Astrocyte of the cerebellum (primary cell): ENCODE results near the gene ZNF705A.
A peak's percentile ranks its signal among the peaks of the same experiment; 100 is the strongest.
"Not testable (repeated sequence)": the region's sequence is repeated elsewhere in the genome, so short reads cannot be mapped to it uniquely, and the experiment has no call there.

ENCODE experiments used
- DNase-seq: peaks from one replicate; pipeline ENCODE4 v3.0.0-alpha.2; 2011; ENCODE audit warnings: low read depth
- H3K4me3 ChIP-seq: 2 replicates; pipeline ENCODE4 v1.5.1; 2011; ENCODE audit warnings: mild to moderate bottlenecking, low read depth, low read length, moderate library complexity
- CTCF ChIP-seq: IDR thresholded peaks from 2 replicates; pipeline ENCODE4 v1.5.1; 2012; ENCODE audit warnings: low read length, low read depth, moderate library complexity, mild to moderate bottlenecking; ENCODE audit errors: missing control alignments
- in situ Hi-C: cut with HindIII; loops from 2 replicates; pipeline ENCODE4 v1.10.0; 2017; ENCODE audit warnings: low sequenced_read_pairs

ZNF705A gene

DNA sequence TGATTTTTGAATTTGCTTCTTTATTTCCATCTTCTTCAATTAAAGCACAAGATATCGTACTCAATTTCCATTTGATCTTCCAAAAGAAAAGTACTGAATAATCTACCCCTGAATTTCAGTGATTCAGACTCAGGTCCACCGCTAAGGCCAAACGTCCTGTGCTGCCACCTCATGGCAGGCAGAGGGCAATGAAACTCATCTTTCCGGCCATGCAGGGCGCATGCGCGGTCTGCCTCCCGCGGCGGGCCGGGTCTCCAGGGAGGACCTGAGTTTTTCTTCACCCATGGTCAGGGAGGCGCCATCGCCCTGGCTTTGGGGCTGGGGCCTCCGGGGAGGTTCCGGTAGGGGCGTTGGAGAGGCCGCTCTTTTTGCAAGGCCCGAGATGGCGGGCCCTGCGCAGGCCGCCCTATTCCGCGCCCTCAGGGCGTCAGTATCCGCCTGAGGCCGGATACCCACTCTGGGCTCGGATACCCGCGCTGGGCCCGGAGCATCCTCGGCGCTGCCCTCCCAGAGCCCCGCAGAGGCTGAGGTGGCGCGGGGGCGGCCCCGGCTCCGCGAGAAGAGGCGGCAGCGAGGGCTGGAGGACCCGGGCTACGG lies 23.3 kb downstream of the ZNF705A start:
- peak; percentile 60 for DNase-seq
- peak overlapping the region; percentile 52 for H3K4me3 ChIP-seq
- TF ChIP-seq CTCF: peak; percentile 68
- in situ Hi-C loops: loop anchor here (25.0 kb wide), 1 partner anchor 93 kb away; the partner anchor contains the start of gene NECAP1

DNA sequence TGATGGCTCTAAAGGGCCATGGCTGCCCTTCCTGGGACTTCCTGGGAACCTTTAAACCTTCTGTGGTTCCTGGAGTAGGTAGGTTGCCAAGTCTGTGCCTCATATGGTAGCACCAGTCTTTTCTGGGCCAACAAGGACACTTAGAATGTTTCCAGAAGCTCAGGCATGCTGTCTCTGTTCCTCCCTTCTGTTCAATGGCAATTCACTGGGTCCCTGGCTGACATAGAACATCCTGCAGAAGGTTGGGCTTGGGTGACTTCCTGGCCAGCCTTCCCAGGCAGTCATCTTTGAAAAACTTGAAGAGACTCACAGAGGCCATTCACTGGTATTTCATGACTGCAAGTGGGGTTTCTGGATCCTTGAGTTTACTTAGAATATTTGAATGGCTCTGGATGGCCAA lies 24.5 kb downstream of the ZNF705A start:
- not testable (repeated sequence) for H3K4me3 ChIP-seq, DNase-seq
- in situ Hi-C loops: loop anchor here (25.0 kb wide), 1 partner anchor 94 kb away; the partner anchor contains the start of gene NECAP1

GRCh38 chr12:8182923-8183322 lies 26.1 kb downstream of the ZNF705A start:
- in situ Hi-C loops: loop anchor here (25.0 kb wide), 1 partner anchor 96 kb away; the partner anchor contains the start of gene NECAP1
- DNase-seq, H3K4me3 ChIP-seq: not testable (repeated sequence)

- not testable (repeated sequence) for H3K4me3 ChIP-seq, DNase-seq
- in situ Hi-C loops: loop anchor here (25.0 kb wide), 1 partner anchor 96 kb away; the partner anchor contains the start of gene NECAP1
Measured at GRCh38 chr12:8183346-8183745, 26.5 kb downstream of the ZNF705A start.

DNA sequence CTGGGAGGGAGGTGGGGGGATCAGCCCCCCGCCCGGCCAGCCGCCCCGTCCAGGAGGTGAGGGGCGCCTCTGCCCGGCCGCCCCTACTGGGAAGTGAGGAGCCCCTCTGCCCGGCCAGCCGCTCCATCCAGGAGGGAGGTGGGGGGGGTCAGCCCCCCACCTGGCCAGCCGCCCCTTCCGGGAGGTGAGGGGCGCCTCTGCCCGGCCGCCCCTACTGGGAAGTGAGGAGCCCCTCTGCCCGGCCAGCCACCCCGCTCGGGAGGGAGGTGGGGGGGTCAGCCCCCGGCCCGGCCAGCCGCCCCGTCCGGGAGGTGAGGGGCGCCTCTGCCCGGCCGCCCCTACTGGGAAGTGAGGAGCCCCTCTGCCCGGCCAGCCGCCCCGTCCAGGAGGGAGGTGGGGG lies 27.4 kb downstream of the ZNF705A start:
- H3K4me3 ChIP-seq, DNase-seq: not testable (repeated sequence)
- in situ Hi-C loops: loop anchor here (25.0 kb wide), 1 partner anchor 97 kb away; the partner anchor contains the start of gene NECAP1

DNA sequence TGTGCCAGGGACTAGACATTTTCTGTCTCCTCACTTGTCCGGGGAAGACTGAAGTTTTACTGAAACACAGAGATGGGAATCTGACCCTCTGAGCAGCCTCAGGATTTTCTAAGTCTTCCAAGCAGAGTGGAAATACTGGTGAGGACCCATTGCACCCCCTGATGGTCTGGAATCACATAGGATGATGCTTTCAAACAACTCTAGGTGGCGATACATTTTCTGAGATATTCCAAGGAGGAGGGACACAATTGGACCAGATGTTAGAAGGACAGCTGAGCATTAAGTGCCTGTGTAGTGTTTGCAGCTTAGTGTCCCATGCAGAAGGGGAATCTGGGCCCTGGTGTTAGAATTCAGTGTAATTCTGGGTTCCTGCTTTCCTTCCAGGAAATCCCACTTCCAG lies 31.3 kb downstream of the ZNF705A start:
- in situ Hi-C loops: loop anchor here (25.0 kb wide), 1 partner anchor 101 kb away; the partner anchor contains the start of gene NECAP1

DNA sequence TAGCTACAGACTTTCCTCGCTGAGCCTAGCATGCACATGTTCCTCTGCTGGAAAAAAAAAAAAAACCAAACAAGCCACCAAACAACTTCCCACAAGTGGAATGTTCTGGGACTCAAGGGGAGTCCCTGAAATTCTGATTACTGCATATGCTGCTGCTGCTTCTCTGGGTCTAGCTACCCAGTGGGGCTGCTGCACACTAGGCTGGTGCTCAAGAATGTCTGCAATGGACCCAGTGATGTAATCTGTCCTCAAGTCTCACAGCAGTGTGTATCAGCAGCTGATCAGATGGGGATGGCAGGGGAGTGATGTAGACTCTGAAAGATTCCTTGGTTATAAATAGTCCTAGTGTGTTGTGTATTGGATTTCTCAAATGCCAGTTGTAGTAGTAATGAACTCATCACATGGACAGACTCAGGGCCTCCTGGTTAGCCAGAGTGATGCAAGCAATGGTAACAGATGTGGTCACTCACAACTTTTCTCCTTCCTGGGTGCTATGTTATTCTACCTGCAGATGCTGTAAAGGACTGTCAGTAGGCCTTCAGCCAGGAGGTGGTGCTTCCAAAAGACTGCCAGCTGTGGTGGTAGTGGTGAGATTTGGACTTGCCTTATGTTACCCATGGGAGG lies 41.0 kb downstream of the ZNF705A start:
- H3K4me3 ChIP-seq, DNase-seq: not testable (repeated sequence)
- in situ Hi-C loops: loop anchor here (25.0 kb wide), 1 partner anchor 110 kb away; the partner anchor contains the start of gene NECAP1

More for the DNA sequence above, 31.3 kb downstream of the ZNF705A start:
- not testable (repeated sequence) for DNase-seq, H3K4me3 ChIP-seq

DNA sequence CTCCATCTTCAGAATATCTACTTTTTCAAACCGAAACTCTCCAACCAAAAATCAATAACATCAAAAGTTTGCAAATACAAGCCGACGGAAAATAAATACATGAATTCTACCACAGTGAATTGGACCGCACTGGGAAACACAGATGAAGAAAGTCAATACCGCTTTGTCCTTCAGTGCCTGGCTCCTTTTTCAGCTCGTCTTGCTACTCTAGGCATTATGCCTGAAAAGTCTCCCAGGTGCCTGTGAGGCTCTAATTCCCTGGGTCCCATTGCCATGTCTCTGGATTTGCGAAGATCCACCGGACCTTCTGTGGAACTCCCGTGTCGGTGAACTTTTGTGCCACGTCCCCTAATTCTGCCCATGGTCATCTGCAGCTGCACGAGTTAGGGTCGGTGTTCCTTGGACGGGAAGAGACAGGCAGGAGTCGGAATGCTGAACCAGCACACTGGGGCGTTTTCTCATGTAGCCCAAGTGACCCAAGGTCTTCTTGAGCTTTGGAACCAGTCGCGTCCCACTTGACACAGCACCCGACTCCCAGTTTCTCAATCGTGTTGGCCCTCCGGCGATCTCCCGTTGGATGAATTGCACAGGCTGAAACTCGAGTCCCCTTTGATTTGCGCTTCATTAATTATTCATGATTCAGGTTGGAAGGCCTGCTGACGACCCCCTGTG lies 62.0 kb downstream of the ZNF705A start:
- H3K4me3 ChIP-seq, in situ Hi-C loops, DNase-seq: not testable (repeated sequence)

- in situ Hi-C loops, H3K4me3 ChIP-seq, DNase-seq: not testable (repeated sequence)
Measured at GRCh38 chr12:8221375-8221774, 64.6 kb downstream of the ZNF705A start.

GRCh38 chr12:8221844-8222243 lies 65.0 kb downstream of the ZNF705A start:
- H3K4me3 ChIP-seq, DNase-seq, in situ Hi-C loops: not testable (repeated sequence)

- in situ Hi-C loops, H3K4me3 ChIP-seq, DNase-seq: not testable (repeated sequence)
Measured at GRCh38 chr12:8222303-8222702, 65.5 kb downstream of the ZNF705A start.

GRCh38 chr12:8223646-8224045 lies 66.8 kb downstream of the ZNF705A start:
- in situ Hi-C loops, H3K4me3 ChIP-seq, DNase-seq: not testable (repeated sequence)

GRCh38 chr12:8224782-8225181 lies 68.0 kb downstream of the ZNF705A start:
- DNase-seq, in situ Hi-C loops, H3K4me3 ChIP-seq: not testable (repeated sequence)
